Prostate gland (tissue), 2 donors: ENCODE data around the gene INTS12. TPM values are rescaled to one million over a fixed set of nuclear protein-coding genes. Genes with fewer than 3 reads are reported as not detected.

Source experiments
- DNase-seq: peaks from one replicate; pipeline ENCODE4 v3.0.0-alpha.2; 2019; ENCODE audit warnings: low spot score
- H3K27ac ChIP-seq, 2 donors: fragments of 200-600 bp; sonication (generic); 2 replicates each; pipeline ENCODE4 v1.5.1; 2017 to 2019
- H3K27me3 ChIP-seq: fragments of 200-600 bp; sonication (generic); replicated peaks from 2 replicates; pipeline ENCODE4 v1.5.1; 2019; ENCODE audit not compliant: insufficient read depth
- H3K36me3 ChIP-seq, 2 donors: fragments of 200-600 bp; sonication (generic); 1 replicate in 1 of 2; 2 replicates in 1 of 2; pipeline versions ENCODE4 v1.5.1 to v1.8.1; 2017 to 2019
- H3K4me1 ChIP-seq: fragments of 200-600 bp; sonication (generic); replicated peaks from 2 replicates; pipeline ENCODE4 v1.5.1; 2019
- H3K4me3 ChIP-seq, 2 donors: fragments of 200-600 bp; sonication (generic); 2 replicates each; pipeline ENCODE4 v1.5.1; 2017 to 2019
- H3K9me3 ChIP-seq: fragments of 200-600 bp; sonication (generic); 2 replicates; pipeline ENCODE4 v1.5.1; 2017
- POLR2A ChIP-seq: fragments of 450-650 bp; IDR thresholded peaks from one replicate; pipeline ENCODE4 v1.6.1; 2016; ENCODE audit warnings: antibody characterized with exemption, mild to moderate bottlenecking
- POLR2AphosphoS5 ChIP-seq: sonication (generic); formaldehyde crosslinking; IDR thresholded peaks from one replicate; pipeline ENCODE4 v1.6.1; 2017; ENCODE audit warnings: antibody characterized with exemption
- WGBS: methylation state at CpG from one replicate; pipeline ENCODE4 v1.1.5; 2018; 5-methylcytosine and 5-hydroxymethylcytosine counted together
- intact Hi-C: fragments of 100-400 bp; cut with DNase I; formaldehyde crosslinking; loops from one replicate; pipeline ENCODE4 v1.14.2; 2022
- total RNA-seq, 2 donors: library from RNA; depleted of rRNA; stranded (reverse); fragments of >200 nt; gene quantifications; one replicate each; pipeline ENCODE4 v1.1.0, GENCODE V29; 2016
- TF ChIP-seq, protein P1 (sequence below), 4 experiments: fragments of 200-600 bp in 2 of 4; fragments of 450-650 bp in 2 of 4; sonication (generic) in 2 of 4; IDR thresholded peaks; 1 replicate in 3 of 4; 2 replicates in 1 of 4; pipeline ENCODE4 v1.5.1; 2016 to 2019; ENCODE audit warnings: antibody characterized with exemption in 4 of 4, mild to moderate bottlenecking in 2 of 4, moderate library complexity in 2 of 4

INTS12 gene
- total RNA-seq, 2 donors from 2014 or later, result 27.4 to 45.6 TPM

DNA sequence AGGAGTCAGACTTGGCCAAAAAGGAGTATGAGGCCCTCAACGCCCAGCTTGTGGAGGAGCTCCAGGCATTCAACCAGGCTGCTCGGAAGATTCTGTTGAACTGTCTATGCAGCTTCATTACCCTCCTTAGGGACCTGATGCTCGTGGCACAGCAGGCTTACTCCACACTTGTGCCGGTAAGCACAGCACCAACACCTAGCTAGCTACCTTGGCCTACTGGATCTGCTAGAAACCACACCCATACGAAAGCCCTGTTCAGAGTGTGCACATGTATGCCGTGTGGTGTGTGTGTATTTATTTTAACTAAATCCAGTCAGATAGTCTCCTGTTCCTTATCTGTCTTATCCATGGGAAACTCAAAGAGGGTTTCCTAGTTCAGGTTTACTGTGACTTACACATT, 49.3 kb downstream of the INTS12 start:
- H3K27me3 ChIP-seq, result no peaks in the 10 kb centered on the region
- DNase-seq, result no peak
- no peaks in the 10 kb centered on the region for H3K36me3 ChIP-seq
- 78% methylated on average over 6 of the region's 6 CpGs for WGBS
- H3K4me1 ChIP-seq, result no peaks in the 10 kb centered on the region
- H3K4me3 ChIP-seq, result no peak overlapping the region
- no peaks in the 10 kb centered on the region for H3K9me3 ChIP-seq
- intact Hi-C loops, result no loop called here
- TF ChIP-seq, protein P1, sequence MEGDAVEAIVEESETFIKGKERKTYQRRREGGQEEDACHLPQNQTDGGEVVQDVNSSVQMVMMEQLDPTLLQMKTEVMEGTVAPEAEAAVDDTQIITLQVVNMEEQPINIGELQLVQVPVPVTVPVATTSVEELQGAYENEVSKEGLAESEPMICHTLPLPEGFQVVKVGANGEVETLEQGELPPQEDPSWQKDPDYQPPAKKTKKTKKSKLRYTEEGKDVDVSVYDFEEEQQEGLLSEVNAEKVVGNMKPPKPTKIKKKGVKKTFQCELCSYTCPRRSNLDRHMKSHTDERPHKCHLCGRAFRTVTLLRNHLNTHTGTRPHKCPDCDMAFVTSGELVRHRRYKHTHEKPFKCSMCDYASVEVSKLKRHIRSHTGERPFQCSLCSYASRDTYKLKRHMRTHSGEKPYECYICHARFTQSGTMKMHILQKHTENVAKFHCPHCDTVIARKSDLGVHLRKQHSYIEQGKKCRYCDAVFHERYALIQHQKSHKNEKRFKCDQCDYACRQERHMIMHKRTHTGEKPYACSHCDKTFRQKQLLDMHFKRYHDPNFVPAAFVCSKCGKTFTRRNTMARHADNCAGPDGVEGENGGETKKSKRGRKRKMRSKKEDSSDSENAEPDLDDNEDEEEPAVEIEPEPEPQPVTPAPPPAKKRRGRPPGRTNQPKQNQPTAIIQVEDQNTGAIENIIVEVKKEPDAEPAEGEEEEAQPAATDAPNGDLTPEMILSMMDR (IDR thresholded peaks at IDR 0.05), result no peak
- TF ChIP-seq POLR2AphosphoS5 (no peak), POLR2A (no peak)
- no peak overlapping the region for H3K27ac ChIP-seq

DNA sequence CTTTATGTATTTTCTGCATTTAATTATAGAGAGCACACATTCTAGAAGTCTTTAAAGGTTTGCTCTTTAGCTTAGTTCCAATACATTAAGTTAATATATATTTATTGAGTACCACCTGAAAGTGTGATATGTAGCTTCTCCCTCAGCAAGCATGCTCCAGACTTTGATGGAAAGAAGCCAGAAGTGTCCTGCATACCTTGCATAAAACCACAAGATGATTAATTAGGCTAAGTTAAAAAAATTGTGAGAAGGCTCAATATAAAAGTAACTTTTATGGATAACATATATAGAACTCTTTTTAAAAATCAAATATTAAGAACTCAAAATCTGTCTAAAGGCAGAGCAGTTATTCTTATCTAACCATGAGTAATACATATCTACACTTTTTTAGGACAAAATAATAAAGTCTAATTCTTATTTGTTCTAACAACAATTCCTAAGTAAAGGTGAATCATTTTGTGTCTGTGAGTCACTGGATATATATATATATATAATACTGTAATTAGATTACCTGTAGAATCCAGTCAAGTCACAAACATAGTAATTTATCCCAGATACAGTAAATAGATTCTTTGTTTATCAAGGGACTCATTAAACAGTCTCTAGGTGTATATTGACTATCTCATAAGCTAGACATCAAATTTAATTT, 51.2 kb downstream of the INTS12 start:
- Histone ChIP-seq H3K27me3 (no peaks in the 10 kb centered on the region), H3K4me1 (no peaks in the 10 kb centered on the region), H3K4me3 (no peak overlapping the region), H3K9me3 (no peaks in the 10 kb centered on the region), H3K27ac (no peak overlapping the region), H3K36me3 (no peaks in the 10 kb centered on the region)
- TF ChIP-seq POLR2A (no peak), POLR2AphosphoS5 (no peak)
- TF ChIP-seq, protein P1 (IDR thresholded peaks at IDR 0.05), result no peak
- DNase-seq, result no peak
- intact Hi-C loops, result no loop called here

DNA sequence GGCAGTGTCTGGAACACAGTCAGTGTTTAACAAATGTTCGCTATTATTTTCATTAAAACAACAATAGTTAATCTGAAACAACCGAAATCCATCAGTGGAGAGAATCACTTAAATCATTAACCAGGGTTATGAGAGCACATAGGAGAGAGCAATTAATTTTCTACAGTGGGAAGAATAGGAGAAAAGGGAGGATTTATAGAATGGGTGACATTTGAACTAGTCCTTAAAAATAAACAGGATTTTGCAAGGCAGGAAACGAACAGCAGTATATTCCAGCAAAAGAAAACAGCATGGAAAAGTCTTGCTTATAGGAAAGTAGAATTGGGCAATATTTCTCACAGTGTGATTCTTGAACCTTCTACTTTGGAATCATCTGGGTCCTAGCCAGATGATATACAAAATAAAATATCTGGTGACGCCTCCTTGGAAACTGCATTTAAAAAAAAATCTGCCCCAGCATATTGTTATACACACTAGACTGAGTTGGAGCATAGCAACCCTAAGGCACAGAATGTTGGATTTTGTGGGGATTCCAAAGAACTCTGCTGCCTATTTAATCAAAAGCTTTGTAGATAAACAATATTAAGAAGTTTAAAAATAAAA, 56.1 kb downstream of the INTS12 start:
- H3K27me3 ChIP-seq, result no peaks in the 10 kb centered on the region
- no peak for DNase-seq
- intact Hi-C loops, result no loop called here
- WGBS, result 62% methylated on average over 4 of the region's 4 CpGs
- no peaks in the 10 kb centered on the region for H3K36me3 ChIP-seq
- no peaks in the 10 kb centered on the region for H3K4me1 ChIP-seq
- no peak overlapping the region for H3K27ac ChIP-seq
- TF ChIP-seq POLR2AphosphoS5, result no peak
- no peak for TF ChIP-seq POLR2A
- TF ChIP-seq, protein P1 (IDR thresholded peaks at IDR 0.05), result no peak
- no peaks in the 10 kb centered on the region for H3K9me3 ChIP-seq
- H3K4me3 ChIP-seq, result no peak overlapping the region

DNA sequence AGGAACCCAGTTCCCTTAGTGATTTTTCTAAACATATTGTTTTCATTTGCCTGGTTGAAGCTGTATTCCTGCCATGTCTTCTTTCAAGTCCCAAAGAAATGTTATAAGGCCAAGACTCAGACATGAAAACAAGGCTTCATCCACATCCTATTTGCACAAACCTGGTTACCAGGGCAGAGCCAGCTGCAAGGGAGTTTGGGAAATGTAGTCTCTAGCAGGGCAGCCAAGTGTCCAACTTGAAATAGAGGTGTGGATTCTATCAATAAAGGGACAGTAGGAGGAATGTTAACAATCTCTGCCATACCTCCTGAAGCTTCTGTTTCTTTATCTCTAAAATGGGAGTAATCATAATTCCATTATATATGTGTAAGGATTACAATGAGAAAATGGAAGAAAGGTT, 56.6 kb downstream of the INTS12 start:
- TF ChIP-seq, protein P1 (IDR thresholded peaks at IDR 0.05), result no peak
- intact Hi-C loops, result no loop called here

DNA sequence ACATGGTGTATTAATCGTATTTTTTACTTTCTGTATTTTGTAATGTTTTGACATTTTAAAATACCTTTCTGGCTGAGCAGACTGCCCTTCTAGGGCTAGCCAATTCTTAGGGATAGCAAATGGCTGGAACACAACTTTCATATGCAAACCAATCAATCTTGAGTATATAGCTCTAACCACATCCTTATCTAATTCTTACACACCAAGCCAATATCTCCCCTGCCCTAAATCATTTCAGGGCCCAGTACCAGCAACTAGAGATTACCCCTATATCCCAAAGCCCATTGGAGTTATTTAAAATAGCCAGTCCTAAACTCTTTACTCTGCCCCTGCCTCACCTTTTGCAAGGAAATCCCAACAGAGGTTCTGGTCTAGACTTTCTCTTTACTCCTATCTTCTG, 58.3 kb downstream of the INTS12 start:
- no peaks in the 10 kb centered on the region for H3K27me3 ChIP-seq
- no peak overlapping the region for H3K4me3 ChIP-seq
- H3K4me1 ChIP-seq, result no peaks in the 10 kb centered on the region
- no peak for DNase-seq
- no peaks in the 10 kb centered on the region for H3K36me3 ChIP-seq
- TF ChIP-seq, protein P1 (IDR thresholded peaks at IDR 0.05), result no peak
- TF ChIP-seq POLR2AphosphoS5, result no peak
- no peak for TF ChIP-seq POLR2A
- no peaks in the 10 kb centered on the region for H3K9me3 ChIP-seq
- intact Hi-C loops, result no loop called here
- no peak overlapping the region for H3K27ac ChIP-seq
- 97% methylated on average over 1 of the region's 1 CpG for WGBS

More for the DNA sequence above, 56.6 kb downstream of the INTS12 start:
- Histone ChIP-seq H3K4me3 (no peak overlapping the region), H3K27me3 (no peaks in the 10 kb centered on the region), H3K9me3 (no peaks in the 10 kb centered on the region), H3K27ac (no peak overlapping the region), H3K36me3 (no peaks in the 10 kb centered on the region), H3K4me1 (no peaks in the 10 kb centered on the region)
- DNase-seq, result no peak
